Measurements from ENCODE around the gene CSNK1D. TPM values are rescaled to one million over a fixed set of nuclear protein-coding genes. Genes with fewer than 3 reads are reported as not detected.
A peak's percentile ranks its signal among the peaks of the same experiment; 100 is the strongest.

Gene CSNK1D
- total RNA-seq, 1 experiment from 2014 or later = 111 TPM

DNA sequence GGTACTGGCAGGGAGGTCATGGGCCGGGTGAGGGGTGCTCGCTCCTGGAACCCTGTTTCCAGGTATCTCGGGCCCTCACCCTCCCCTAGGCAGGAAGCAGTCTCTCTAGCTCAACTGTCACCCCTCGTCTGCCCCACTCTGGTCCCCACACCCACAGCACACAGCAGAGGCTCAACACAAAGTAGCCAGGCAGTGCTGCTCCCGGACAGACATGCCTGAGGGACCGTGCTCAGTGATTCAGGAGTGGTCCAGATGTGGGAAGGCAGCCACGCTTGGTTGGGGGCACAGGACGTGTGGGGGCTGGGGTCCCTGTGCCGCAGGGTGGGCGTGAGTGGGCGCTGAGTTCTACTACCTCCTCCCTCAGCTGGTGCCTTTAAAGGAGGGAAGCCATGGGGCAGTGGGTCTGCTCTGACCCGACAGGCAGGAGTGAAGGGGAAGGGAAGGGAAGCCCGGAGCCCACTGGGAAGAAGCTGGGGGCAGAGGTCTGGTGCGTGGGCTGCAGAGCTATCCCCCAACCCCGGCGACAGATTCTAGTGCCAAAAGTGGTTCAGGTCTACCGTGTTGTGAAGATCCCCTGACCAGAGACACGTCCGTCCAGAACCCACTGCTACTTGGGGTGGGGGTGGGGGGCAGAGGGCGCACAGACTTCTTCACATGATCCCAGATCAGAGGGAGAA, 32.9 kb downstream of the CSNK1D start:
- H3K4me3 Mint-ChIP-seq = no peak overlapping the region
- 0 out of 2 replicates have a peak overlapping the region, but pooled peaks have one; percentile 23 for H3K27ac Mint-ChIP-seq
- H3K9me3 Mint-ChIP-seq = no peaks in the 10 kb centered on the region

DNA sequence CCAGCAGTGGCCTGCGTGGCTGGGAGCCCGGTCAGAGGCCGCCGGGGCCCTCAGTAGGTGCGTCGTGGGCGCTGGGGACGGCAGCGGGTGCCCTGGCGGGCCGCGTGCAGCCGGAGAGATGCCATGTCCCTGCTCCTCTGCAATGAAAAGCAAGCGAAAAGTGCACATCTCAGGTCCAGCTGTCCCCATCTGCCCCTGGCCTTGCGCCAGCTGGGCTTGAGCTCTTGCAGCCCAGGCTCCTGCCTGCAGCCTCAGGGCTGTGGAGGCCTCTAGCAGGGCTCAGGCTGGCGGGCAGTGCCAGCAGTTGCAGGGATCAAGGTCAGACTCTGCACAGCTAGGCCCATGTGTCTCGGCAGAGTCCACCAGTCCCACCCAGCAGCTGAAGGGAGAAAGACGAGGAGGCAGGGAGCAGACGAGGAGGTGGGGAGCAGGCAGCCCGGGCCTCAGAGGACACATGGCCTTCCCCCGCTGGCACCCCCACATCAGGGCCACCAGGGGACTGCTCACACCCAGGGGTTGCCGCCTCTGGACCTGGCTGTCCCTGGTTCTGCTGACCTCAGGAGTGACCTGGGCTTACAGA, 33.5 kb downstream of the CSNK1D start:
- peaks cover 28% of the 10 kb centered on the region for H3K36me3 Mint-ChIP-seq
- H3K27ac Mint-ChIP-seq = no peak overlapping the region
- TF ChIP-seq GABPB1 (CRISPR knock-in tag; IDR thresholded peaks at IDR 0.05) = peak; percentile 44; the same call in 1 of the 2 replicates
- TF ChIP-seq, protein P1, sequence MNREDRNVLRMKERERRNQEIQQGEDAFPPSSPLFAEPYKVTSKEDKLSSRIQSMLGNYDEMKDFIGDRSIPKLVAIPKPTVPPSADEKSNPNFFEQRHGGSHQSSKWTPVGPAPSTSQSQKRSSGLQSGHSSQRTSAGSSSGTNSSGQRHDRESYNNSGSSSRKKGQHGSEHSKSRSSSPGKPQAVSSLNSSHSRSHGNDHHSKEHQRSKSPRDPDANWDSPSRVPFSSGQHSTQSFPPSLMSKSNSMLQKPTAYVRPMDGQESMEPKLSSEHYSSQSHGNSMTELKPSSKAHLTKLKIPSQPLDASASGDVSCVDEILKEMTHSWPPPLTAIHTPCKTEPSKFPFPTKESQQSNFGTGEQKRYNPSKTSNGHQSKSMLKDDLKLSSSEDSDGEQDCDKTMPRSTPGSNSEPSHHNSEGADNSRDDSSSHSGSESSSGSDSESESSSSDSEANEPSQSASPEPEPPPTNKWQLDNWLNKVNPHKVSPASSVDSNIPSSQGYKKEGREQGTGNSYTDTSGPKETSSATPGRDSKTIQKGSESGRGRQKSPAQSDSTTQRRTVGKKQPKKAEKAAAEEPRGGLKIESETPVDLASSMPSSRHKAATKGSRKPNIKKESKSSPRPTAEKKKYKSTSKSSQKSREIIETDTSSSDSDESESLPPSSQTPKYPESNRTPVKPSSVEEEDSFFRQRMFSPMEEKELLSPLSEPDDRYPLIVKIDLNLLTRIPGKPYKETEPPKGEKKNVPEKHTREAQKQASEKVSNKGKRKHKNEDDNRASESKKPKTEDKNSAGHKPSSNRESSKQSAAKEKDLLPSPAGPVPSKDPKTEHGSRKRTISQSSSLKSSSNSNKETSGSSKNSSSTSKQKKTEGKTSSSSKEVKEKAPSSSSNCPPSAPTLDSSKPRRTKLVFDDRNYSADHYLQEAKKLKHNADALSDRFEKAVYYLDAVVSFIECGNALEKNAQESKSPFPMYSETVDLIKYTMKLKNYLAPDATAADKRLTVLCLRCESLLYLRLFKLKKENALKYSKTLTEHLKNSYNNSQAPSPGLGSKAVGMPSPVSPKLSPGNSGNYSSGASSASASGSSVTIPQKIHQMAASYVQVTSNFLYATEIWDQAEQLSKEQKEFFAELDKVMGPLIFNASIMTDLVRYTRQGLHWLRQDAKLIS (CRISPR knock-in tag; IDR thresholded peaks at IDR 0.05; ENCODE audit: borderline replicate concordance) = no peak
- TF ChIP-seq, protein P2, sequence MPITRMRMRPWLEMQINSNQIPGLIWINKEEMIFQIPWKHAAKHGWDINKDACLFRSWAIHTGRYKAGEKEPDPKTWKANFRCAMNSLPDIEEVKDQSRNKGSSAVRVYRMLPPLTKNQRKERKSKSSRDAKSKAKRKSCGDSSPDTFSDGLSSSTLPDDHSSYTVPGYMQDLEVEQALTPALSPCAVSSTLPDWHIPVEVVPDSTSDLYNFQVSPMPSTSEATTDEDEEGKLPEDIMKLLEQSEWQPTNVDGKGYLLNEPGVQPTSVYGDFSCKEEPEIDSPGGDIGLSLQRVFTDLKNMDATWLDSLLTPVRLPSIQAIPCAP (CRISPR knock-in tag; IDR thresholded peaks at IDR 0.05) = no peak
- CTCF ChIA-PET = interaction anchor here (1.9 kb wide), 1 partner anchor 34 kb away, joined by 7 read pairs; no protein-coding TSS in a partner anchor
- H3K27me3 Mint-ChIP-seq (ENCODE audit: low read depth) = no peaks in the 10 kb centered on the region
- no peaks in the 10 kb centered on the region for H3K9me3 Mint-ChIP-seq
- DNase-seq (ENCODE audit: low spot score) (no peak), ATAC-seq (no peak)
- peaks cover 7% of the 10 kb centered on the region for H3K4me1 Mint-ChIP-seq
- POLR2A ChIA-PET = no interaction called here
- H3K4me3 Mint-ChIP-seq = no peak overlapping the region

More for the DNA sequence above, 32.9 kb downstream of the CSNK1D start:
- TF ChIP-seq, protein P3, sequence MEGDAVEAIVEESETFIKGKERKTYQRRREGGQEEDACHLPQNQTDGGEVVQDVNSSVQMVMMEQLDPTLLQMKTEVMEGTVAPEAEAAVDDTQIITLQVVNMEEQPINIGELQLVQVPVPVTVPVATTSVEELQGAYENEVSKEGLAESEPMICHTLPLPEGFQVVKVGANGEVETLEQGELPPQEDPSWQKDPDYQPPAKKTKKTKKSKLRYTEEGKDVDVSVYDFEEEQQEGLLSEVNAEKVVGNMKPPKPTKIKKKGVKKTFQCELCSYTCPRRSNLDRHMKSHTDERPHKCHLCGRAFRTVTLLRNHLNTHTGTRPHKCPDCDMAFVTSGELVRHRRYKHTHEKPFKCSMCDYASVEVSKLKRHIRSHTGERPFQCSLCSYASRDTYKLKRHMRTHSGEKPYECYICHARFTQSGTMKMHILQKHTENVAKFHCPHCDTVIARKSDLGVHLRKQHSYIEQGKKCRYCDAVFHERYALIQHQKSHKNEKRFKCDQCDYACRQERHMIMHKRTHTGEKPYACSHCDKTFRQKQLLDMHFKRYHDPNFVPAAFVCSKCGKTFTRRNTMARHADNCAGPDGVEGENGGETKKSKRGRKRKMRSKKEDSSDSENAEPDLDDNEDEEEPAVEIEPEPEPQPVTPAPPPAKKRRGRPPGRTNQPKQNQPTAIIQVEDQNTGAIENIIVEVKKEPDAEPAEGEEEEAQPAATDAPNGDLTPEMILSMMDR (IDR thresholded peaks at IDR 0.05) = no peak
- TF ChIP-seq JUN (CRISPR knock-in tag; IDR thresholded peaks at IDR 0.05) (no peak), JAZF1 (CRISPR knock-in tag; IDR thresholded peaks at IDR 0.05) (no peak), TCF7 (CRISPR knock-in tag; IDR thresholded peaks at IDR 0.05; ENCODE audit: low read depth) (no peak), SMAD3 (CRISPR knock-in tag; IDR thresholded peaks at IDR 0.05; ENCODE audit: borderline replicate concordance) (no peak)
- TF ChIP-seq, protein P4, sequence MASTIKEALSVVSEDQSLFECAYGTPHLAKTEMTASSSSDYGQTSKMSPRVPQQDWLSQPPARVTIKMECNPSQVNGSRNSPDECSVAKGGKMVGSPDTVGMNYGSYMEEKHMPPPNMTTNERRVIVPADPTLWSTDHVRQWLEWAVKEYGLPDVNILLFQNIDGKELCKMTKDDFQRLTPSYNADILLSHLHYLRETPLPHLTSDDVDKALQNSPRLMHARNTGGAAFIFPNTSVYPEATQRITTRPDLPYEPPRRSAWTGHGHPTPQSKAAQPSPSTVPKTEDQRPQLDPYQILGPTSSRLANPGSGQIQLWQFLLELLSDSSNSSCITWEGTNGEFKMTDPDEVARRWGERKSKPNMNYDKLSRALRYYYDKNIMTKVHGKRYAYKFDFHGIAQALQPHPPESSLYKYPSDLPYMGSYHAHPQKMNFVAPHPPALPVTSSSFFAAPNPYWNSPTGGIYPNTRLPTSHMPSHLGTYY (CRISPR knock-in tag; IDR thresholded peaks at IDR 0.05) = no peak
- TF ChIP-seq, protein P5, sequence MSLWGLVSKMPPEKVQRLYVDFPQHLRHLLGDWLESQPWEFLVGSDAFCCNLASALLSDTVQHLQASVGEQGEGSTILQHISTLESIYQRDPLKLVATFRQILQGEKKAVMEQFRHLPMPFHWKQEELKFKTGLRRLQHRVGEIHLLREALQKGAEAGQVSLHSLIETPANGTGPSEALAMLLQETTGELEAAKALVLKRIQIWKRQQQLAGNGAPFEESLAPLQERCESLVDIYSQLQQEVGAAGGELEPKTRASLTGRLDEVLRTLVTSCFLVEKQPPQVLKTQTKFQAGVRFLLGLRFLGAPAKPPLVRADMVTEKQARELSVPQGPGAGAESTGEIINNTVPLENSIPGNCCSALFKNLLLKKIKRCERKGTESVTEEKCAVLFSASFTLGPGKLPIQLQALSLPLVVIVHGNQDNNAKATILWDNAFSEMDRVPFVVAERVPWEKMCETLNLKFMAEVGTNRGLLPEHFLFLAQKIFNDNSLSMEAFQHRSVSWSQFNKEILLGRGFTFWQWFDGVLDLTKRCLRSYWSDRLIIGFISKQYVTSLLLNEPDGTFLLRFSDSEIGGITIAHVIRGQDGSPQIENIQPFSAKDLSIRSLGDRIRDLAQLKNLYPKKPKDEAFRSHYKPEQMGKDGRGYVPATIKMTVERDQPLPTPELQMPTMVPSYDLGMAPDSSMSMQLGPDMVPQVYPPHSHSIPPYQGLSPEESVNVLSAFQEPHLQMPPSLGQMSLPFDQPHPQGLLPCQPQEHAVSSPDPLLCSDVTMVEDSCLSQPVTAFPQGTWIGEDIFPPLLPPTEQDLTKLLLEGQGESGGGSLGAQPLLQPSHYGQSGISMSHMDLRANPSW (CRISPR knock-in tag; conservative IDR thresholded peaks at IDR 0.05; ENCODE audit: low read depth) = no peak
- H3K27me3 Mint-ChIP-seq (ENCODE audit: low read depth) = no peaks in the 10 kb centered on the region
- ATAC-seq (no peak), DNase-seq (ENCODE audit: low spot score) (no peak)
- H3K36me3 Mint-ChIP-seq = peaks cover 34% of the 10 kb centered on the region
- peaks cover 7% of the 10 kb centered on the region for H3K4me1 Mint-ChIP-seq
- ChIA-PET CTCF (interaction anchor here (0.6 to 1.9 kb wide), 2 partner anchors 9 to 35 kb away, joined by 3 to 7 read pairs; no protein-coding TSS in a partner anchor), POLR2A (no interaction called here)
